CD4-positive, alpha-beta T cell (primary cell): ENCODE results near the gene GPC5. TPM values are rescaled to one million over a fixed set of nuclear protein-coding genes. Genes with fewer than 3 reads are reported as not detected.

Source experiments
- ATAC-seq: fragments of 200-7000 bp; cut with Tn5 transposase; one replicate; pipeline ENCODE4 v1.10.0; 2022; ENCODE audit warnings: mild to moderate bottlenecking; ENCODE audit not compliant: poor library complexity
- CTCF ChIA-PET: fragments of 350-600 bp; sonication (Branson Sonifier 250); formaldehyde crosslinking; loops from one replicate; lab custom pipeline; 2021; ENCODE audit warnings: antibody characterized with exemption, inconsistent platforms; lab: Charles Lee
- POLR2A ChIA-PET: fragments of 350-600 bp; sonication (Branson Sonifier 250); formaldehyde crosslinking; loops from one replicate; lab custom pipeline; 2021; ENCODE audit warnings: antibody characterized with exemption, inconsistent platforms; lab: Charles Lee
- DNase-seq, 14 experiments: peaks; one replicate each; pipeline ENCODE4 v3.0.0-alpha.2; 2013 to 2020; ENCODE audit warnings: mixed read lengths in 2 of 14
- H3K27ac ChIP-seq, 2 donors: one replicate each; pipeline versions ENCODE4 v1.5.1 to v1.7.0; 2013; ENCODE audit warnings: low read length in 2 of 2, low read depth in 1 of 2, mild to moderate bottlenecking in 1 of 2
- H3K27me3 ChIP-seq, 2 experiments: 1 replicate in 1 of 2; 2 replicates in 1 of 2; pipeline versions ENCODE4 v1.6.1 to v1.7.0; 2013; ENCODE audit warnings: low read length in 2 of 2, control low read depth in 1 of 2, mild to moderate bottlenecking in 1 of 2, moderate library complexity in 1 of 2; ENCODE audit not compliant: insufficient read depth in 2 of 2, control insufficient read depth in 1 of 2
- H3K36me3 ChIP-seq: one replicate; pipeline ENCODE4 v1.6.1; 2013; ENCODE audit warnings: low read length, control low read depth; ENCODE audit not compliant: insufficient read depth
- H3K4me1 ChIP-seq: one replicate; pipeline ENCODE4 v1.6.1; 2013; ENCODE audit warnings: low read length, control low read depth; ENCODE audit not compliant: insufficient read depth
- H3K4me3 ChIP-seq: one replicate; pipeline ENCODE4 v1.5.1; 2013; ENCODE audit warnings: mild to moderate bottlenecking, low read length, moderate library complexity
- H3K9me3 ChIP-seq, 2 experiments: 1 replicate in 1 of 2; 2 replicates in 1 of 2; pipeline versions ENCODE4 v1.6.1 to v1.7.0; 2013; ENCODE audit warnings: low read length in 2 of 2, mild to moderate bottlenecking in 2 of 2, control low read depth in 1 of 2, moderate library complexity in 1 of 2; ENCODE audit not compliant: control insufficient read depth in 1 of 2, insufficient read depth in 1 of 2
- H3K27ac Mint-ChIP-seq: one replicate; pipeline ENCODE4 v1.8.0; 2020; ENCODE audit warnings: mixed read lengths
- H3K27me3 Mint-ChIP-seq: one replicate; pipeline ENCODE4 v1.8.0; 2021; ENCODE audit warnings: mixed read lengths
- H3K36me3 Mint-ChIP-seq: one replicate; pipeline ENCODE4 v1.8.0; 2021; ENCODE audit warnings: low read depth, mixed read lengths
- H3K4me1 Mint-ChIP-seq: one replicate; pipeline ENCODE4 v1.8.0; 2021; ENCODE audit warnings: low read depth, mixed read lengths
- H3K4me3 Mint-ChIP-seq: one replicate; pipeline ENCODE4 v1.8.0; 2020; ENCODE audit warnings: mild to moderate bottlenecking, mixed read lengths
- H3K9me3 Mint-ChIP-seq: one replicate; pipeline ENCODE4 v1.8.0; 2020; ENCODE audit warnings: mixed read lengths
- CTCF ChIP-seq: fragments of 200-600 bp; IDR thresholded peaks from one replicate; pipeline ENCODE4 v1.8.0; 2022; ENCODE audit warnings: antibody characterized with exemption, mild to moderate bottlenecking
- intact Hi-C, 2 experiments: fragments of 100-400 bp; cut with DNase I in 1 of 2; cut with micrococcal nuclease in 1 of 2; formaldehyde crosslinking; loops; one replicate each; pipeline versions ENCODE4 v1.15.1 to v1.9.0; 2023 to 2025; cut with DNase I, micrococcal nuclease
- total RNA-seq, 174 experiments: library from RNA in 2 of 174; stranded (reverse) in 2 of 174; gene quantifications; one replicate each; pipeline ENCODE4 v1.2.3 and lab custom pipeline; 2021 to 2026

Gene GPC5
- total RNA-seq, 2 experiments from 2014 or later: not detected

DNA sequence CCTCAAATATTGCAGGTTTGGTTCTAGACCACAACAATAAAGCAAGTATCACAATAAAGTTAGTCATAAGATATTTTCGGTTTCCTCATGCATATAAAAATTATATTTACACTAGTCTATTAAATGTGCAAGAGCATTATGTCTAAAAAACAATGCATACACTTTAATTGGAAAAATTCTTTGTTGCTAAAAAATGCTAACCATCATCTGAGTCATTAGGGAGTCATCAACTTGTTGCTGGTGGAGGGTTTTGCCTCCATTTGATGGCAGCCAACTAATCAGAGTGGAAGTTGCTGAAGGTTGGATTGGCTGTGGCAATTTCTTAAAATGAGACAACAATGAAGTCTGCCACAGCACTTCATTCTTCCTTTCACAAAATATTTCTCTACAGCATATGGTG is 1405.9 kb downstream of the GPC5 start:
- no peaks in the 10 kb centered on the region for H3K9me3 ChIP-seq
- ChIA-PET POLR2A (no interaction called here), CTCF (no interaction called here)
- no peak overlapping the region for H3K4me3 Mint-ChIP-seq
- ATAC-seq: no peak
- H3K27ac ChIP-seq: no peak overlapping the region
- no peak for DNase-seq
- H3K4me1 Mint-ChIP-seq: no peaks in the 10 kb centered on the region
- H3K4me3 ChIP-seq: no peak overlapping the region
- no peak for TF ChIP-seq CTCF
- H3K27me3 ChIP-seq: no peaks in the 10 kb centered on the region
- peaks cover 5% of the 10 kb centered on the region for H3K9me3 Mint-ChIP-seq
- no peaks in the 10 kb centered on the region for H3K27me3 Mint-ChIP-seq
- no peaks in the 10 kb centered on the region for H3K4me1 ChIP-seq
- H3K27ac Mint-ChIP-seq: no peak overlapping the region
- no peaks in the 10 kb centered on the region for H3K36me3 ChIP-seq
- H3K36me3 Mint-ChIP-seq: no peaks in the 10 kb centered on the region
- intact Hi-C loops: no loop called here

GRCh38 chr13:92804926-92805325 is 1406.5 kb downstream of the GPC5 start:
- Histone ChIP-seq H3K4me3 (no peak overlapping the region), H3K36me3 (no peaks in the 10 kb centered on the region), H3K9me3 (no peaks in the 10 kb centered on the region), H3K27ac (no peak overlapping the region), H3K27me3 (no peaks in the 10 kb centered on the region), H3K4me1 (no peaks in the 10 kb centered on the region)
- ChIA-PET CTCF (no interaction called here), POLR2A (no interaction called here)
- H3K4me1 Mint-ChIP-seq: no peaks in the 10 kb centered on the region
- H3K9me3 Mint-ChIP-seq: peaks cover 5% of the 10 kb centered on the region
- DNase-seq (no peak), ATAC-seq (no peak)
- no peaks in the 10 kb centered on the region for H3K36me3 Mint-ChIP-seq
- no peak for TF ChIP-seq CTCF
- intact Hi-C loops: no loop called here
- no peak overlapping the region for H3K4me3 Mint-ChIP-seq
- no peaks in the 10 kb centered on the region for H3K27me3 Mint-ChIP-seq
- H3K27ac Mint-ChIP-seq: no peak overlapping the region

- Histone ChIP-seq H3K27me3 (no peaks in the 10 kb centered on the region), H3K4me1 (no peaks in the 10 kb centered on the region), H3K9me3 (no peaks in the 10 kb centered on the region), H3K36me3 (no peaks in the 10 kb centered on the region), H3K27ac (no peak overlapping the region), H3K4me3 (peak overlapping the region; percentile 32)
- ChIA-PET CTCF (no interaction called here), POLR2A (interaction anchor here (1.1 kb wide), 1 partner anchor 13 kb away, joined by 3 read pairs; no protein-coding TSS in a partner anchor)
- no peaks in the 10 kb centered on the region for H3K36me3 Mint-ChIP-seq
- ATAC-seq (no peak), DNase-seq (no peak)
- intact Hi-C loops: no loop called here
- peaks cover 5% of the 10 kb centered on the region for H3K9me3 Mint-ChIP-seq
- H3K27me3 Mint-ChIP-seq: no peaks in the 10 kb centered on the region
- peak overlapping the region; percentile 72 for H3K4me3 Mint-ChIP-seq
- no peaks in the 10 kb centered on the region for H3K4me1 Mint-ChIP-seq
- TF ChIP-seq CTCF: no peak
- H3K27ac Mint-ChIP-seq: no peak overlapping the region
These were observed 1407.3 kb downstream of the GPC5 start for GRCh38 chr13:92805766-92806165.
